Liver (tissue), 3 donors: Measurements from ENCODE around the gene COL27A1.

ENCODE experiments used
- CTCF ChIP-seq: fragments of 150-350 bp; IDR thresholded peaks from 2 replicates; pipeline ENCODE4 v1.5.1; 2017; ENCODE audit warnings: improper control_type of control experiment, low read depth, low read length; ENCODE audit not compliant: missing input control
- FOXA1 ChIP-seq: IDR thresholded peaks from 2 replicates; pipeline ENCODE4 v1.6.1; 2016; ENCODE audit warnings: antibody characterized with exemption
- GABPA ChIP-seq, 2 donors: IDR thresholded peaks in 1 of 2; conservative IDR thresholded peaks in 1 of 2; 2 replicates each; pipeline ENCODE4 v1.6.1; 2016; ENCODE audit warnings: antibody characterized with exemption in 2 of 2, mild to moderate bottlenecking in 1 of 2, moderate library complexity in 1 of 2
- MAX ChIP-seq: IDR thresholded peaks from 2 replicates; pipeline ENCODE4 v1.6.1; 2016; ENCODE audit warnings: antibody characterized with exemption
- NR2F2 ChIP-seq: IDR thresholded peaks from 2 replicates; pipeline ENCODE4 v1.6.1; 2016; ENCODE audit warnings: antibody characterized with exemption
- RAD21 ChIP-seq, 2 donors: IDR thresholded peaks; 2 replicates each; pipeline ENCODE4 v1.6.1; 2016; ENCODE audit warnings: antibody characterized with exemption in 2 of 2, mild to moderate bottlenecking in 2 of 2
- YY1 ChIP-seq: IDR thresholded peaks from 2 replicates; pipeline ENCODE4 v1.6.1; 2016; ENCODE audit warnings: antibody characterized with exemption, mild to moderate bottlenecking
- donor health status: healthy.
- donor health status: healthy.

DNA sequence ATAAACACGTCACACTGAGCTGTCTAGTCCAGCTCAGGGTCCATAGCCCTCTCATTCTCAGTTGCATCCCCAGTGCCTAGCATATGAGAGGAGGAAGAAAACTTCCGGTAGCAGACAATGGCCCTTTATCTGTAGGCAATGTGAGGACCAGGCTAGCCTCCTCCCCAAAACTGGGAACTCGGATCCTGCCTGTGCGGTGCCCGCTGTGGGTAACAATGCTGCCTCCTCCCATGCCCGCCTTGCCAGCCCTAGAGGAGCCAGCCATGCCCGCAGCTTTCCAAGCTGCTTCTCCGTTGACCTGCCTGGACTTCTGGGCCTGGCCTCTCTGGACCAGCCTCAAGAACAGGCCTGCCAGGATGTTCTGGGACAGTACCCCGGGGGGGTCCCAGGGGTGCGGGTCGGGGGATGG lies 93.0 kb downstream of the COL27A1 start:
- TF ChIP-seq CTCF (no peak), MAX (no peak), YY1 (no peak), NR2F2 (no peak), RAD21 (IDR thresholded peaks at IDR 0.05) (no peak), GABPA (IDR thresholded peaks at IDR 0.05 in 1 of 2, conservative IDR thresholded peaks at IDR 0.05 in 1 of 2) (no peak), FOXA1 (no peak)
